ENCODE measurements around the gene CALB2. TPM values are rescaled to one million over a fixed set of nuclear protein-coding genes. Genes with fewer than 3 reads are reported as not detected.
A peak's percentile ranks its signal among the peaks of the same experiment; 100 is the strongest.

The CALB2 gene
- total RNA-seq, 1 experiment from 2014 or later: 0.10 TPM

DNA sequence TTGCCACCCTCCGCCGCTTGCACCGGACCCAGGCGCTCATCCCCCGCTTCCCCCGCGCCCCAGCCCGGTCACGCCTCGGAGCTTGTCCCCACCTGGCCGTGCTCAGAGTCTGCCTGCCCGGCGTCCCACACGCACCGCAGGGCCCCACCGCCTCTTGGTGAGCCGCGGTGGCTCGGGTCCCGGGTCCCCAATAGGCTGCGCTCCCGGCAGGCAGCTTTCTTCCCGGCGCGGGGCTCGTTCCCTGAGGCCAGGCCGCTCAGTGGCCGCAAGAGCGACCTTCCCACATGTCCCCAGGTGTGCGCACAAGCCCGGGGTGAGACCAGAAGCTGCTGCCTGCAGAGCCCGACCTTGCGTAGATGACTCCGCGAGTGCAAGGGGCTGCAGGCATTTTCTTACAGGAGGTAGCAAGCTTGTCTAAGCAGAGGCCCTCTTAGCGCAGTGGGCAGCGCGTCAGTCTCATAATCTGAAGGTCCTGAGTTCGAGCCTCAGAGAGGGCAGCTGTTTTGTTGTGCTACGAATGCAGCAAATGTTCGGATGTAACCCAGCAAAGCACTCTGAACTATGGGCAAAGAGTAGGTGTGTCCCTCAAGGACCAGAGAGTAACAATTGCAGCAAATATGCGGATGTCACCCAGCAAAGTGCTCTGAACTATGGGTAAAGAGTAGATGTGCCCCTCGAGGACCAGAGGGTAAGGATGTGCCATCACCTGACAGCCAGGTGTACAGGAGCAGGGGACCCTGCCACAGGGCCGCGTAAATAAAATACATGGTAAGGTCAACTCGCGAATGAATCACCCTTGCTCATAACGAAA is 67.8 kb downstream of the CALB2 start:
- DNase-seq (ENCODE audit: low read depth): peak; percentile 83

- no peak for DNase-seq (ENCODE audit: low read depth)
Observed at GRCh38 chr16:71426880-71427615, 68.5 kb downstream of the CALB2 start.

DNA sequence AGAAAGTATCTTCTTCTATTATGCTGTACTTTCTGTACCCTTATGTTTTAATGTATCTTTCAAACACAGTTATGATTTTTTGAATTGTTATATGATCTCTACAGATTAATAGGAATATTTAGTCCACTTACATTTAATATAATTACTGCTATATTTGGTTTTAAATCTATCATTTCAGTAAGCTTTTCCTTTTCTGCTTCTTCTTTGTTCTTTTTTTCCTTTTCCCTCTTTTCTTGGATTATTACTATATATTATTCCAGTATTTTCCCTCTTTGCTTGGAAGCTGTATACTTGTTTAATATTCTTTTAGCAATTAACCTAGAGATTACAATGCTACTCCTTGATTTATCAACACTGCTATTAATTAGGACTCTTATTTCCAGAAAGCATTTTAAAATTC is 69.9 kb downstream of the CALB2 start:
- no peak for DNase-seq (ENCODE audit: low read depth)

DNA sequence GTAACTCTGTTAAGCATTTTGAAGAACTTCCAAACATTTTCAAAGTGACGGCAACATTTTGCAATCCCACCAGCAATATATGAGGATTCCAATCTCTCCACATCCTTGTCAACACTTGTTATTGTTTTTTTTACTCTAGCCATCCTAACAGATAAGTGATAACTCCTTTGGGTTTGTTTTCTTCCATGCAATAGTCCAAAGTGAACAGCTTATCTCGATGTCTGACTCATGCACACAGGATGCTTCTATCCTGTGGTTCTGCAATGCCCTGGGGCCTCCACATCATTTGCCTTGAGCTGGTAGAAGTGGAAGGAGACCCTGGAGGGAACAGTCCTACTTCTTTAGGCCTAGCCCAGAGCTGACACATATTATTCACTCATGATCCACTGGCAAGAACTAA is 70.4 kb downstream of the CALB2 start:
- DNase-seq (ENCODE audit: low read depth): peak; percentile 73

- DNase-seq (ENCODE audit: low read depth): no peak
Observed at GRCh38 chr16:71429581-71429980, 71.1 kb downstream of the CALB2 start.

DNA sequence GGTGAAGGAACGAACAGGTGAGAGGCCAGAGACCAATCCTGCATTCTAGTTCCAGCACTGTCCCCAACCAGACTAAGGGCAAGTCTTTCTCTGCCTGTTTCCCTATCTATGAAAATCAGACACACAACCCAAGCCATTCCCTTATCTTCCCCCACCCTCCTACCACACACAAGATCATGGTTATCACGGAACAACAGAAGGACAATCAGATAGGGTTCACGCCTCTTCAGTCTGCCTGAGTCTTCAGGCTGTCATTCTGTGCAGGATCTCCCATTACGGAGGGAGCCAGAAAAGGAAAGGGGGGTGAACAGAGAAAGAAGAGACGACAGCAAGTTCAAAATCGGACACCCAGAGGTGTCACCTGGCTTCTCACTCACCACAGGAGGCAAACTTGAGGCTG is 72.2 kb downstream of the CALB2 start:
- no peak for DNase-seq (ENCODE audit: low read depth)

- DNase-seq (ENCODE audit: low read depth): no peak
Observed at GRCh38 chr16:71431176-71431575, 72.7 kb downstream of the CALB2 start.

DNA sequence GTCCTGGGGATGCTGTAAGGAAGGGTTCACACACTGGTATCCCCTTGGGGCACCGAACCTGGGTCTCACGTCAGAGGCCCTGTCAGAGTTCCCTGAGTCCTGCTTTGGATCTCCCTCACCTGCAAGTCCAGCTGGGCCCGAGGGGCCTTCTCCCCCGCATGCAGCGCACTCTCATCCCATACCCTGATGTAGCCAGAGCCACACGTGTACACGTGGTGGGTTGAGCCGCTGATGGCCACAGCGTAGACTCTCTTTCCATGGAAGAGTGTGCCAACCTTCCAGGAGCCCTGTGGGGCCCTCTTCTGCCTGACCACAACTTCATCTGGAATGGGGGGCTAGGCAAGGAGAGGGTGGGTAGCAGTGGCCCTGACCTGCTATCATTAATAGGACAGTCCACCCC is 73.5 kb downstream of the CALB2 start:
- no peak for DNase-seq (ENCODE audit: low read depth)

- DNase-seq (ENCODE audit: low read depth): no peak
Observed at GRCh38 chr16:71432906-71433305, 74.4 kb downstream of the CALB2 start.

DNA sequence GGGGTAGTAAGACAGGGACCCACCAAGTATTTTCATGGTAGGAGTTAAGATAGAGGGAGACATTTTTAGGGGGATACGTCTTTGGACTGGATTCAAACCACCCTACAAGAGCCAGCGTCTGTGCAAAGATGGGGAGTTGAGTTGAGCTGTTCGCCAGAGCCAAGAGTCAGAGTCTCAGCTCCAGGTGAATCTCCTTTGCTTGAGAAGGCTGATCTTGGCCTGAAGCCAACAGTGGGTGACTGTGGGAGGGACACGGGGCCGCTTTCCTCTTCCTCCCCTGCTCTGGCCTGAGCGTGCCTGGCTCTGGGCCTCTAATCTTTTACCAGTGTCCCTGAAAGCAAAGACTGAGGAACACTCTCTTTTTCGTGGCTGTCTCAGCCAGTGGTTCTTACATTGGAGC is 78.0 kb downstream of the CALB2 start:
- DNase-seq (ENCODE audit: low read depth): no peak

GRCh38 chr16:71439523-71439922 is 81.0 kb downstream of the CALB2 start:
- DNase-seq (ENCODE audit: low read depth): peak; percentile 22

Other genes with a start within 250 kb of the CALB2 start
- 0.07 TPM in 1 of 2 replicates, not detected in the other for gene HYDIN, start 128.0 kb upstream of the CALB2 start, total RNA-seq (2014; rRNA removed; shearing (Covaris generic))
- gene CMTR2, start 69.3 kb upstream of the CALB2 start, total RNA-seq (2014; rRNA removed; shearing (Covaris generic)): 21.3 and 33.8 TPM in 2 replicates
- gene TLE7, start 83.3 kb downstream of the CALB2 start, total RNA-seq (2014; rRNA removed; shearing (Covaris generic)): not detected in 2 replicates
- gene ZNF23, start 103.5 kb downstream of the CALB2 start, total RNA-seq (2014; rRNA removed; shearing (Covaris generic)): 9.2 and 10.6 TPM in 2 replicates
- 2.0 and 5.3 TPM in 2 replicates for gene ZNF19, start 130.6 kb downstream of the CALB2 start, total RNA-seq (2014; rRNA removed; shearing (Covaris generic))
- gene CHST4, start 167.7 kb downstream of the CALB2 start, total RNA-seq (2014; rRNA removed; shearing (Covaris generic)): 0.05 TPM in 1 of 2 replicates, not detected in the other
- not detected in 2 replicates for gene TAT, start 218.4 kb downstream of the CALB2 start, total RNA-seq (2014; rRNA removed; shearing (Covaris generic))

All from M059J (cell line).